ENCODE measurements around the gene WDR45B.
"Not testable (repeated sequence)": the region's sequence is repeated elsewhere in the genome, so short reads cannot be mapped to it uniquely, and the experiment has no call there.

The WDR45B gene

GRCh38 chr17:82588266-82589175 is 59.7 kb downstream of the WDR45B start:
- DNase-seq = no peak
- Histone ChIP-seq H3K27me3 (ENCODE audit: insufficient read depth, low read depth, severe bottlenecking) (no peaks in the 10 kb centered on the region), H3K36me3 (peaks cover 73% of the 10 kb centered on the region), H3K9me3 (ENCODE audit: severe bottlenecking) (no peaks in the 10 kb centered on the region), H3K4me3 (ENCODE audit: low read depth, low read length) (no peak overlapping the region), H3K27ac (no peak overlapping the region)
- no peak for TF ChIP-seq CTCF (IDR thresholded peaks at IDR 0.05; ENCODE audit: low read depth, low read length)

- no peak for TF ChIP-seq CTCF (IDR thresholded peaks at IDR 0.05; ENCODE audit: low read depth, low read length)
- Histone ChIP-seq H3K27ac (no peak overlapping the region), H3K9me3 (ENCODE audit: severe bottlenecking) (no peaks in the 10 kb centered on the region), H3K27me3 (ENCODE audit: insufficient read depth, low read depth, severe bottlenecking) (no peaks in the 10 kb centered on the region), H3K36me3 (peaks cover 81% of the 10 kb centered on the region), H3K4me3 (ENCODE audit: low read depth, low read length) (no peak overlapping the region)
- no peak for DNase-seq
These were observed 60.8 kb downstream of the WDR45B start for GRCh38 chr17:82587234-82588086.

- H3K9me3 ChIP-seq (ENCODE audit: severe bottlenecking) = no peaks in the 10 kb centered on the region
- H3K27me3 ChIP-seq (ENCODE audit: insufficient read depth, low read depth, severe bottlenecking) = no peaks in the 10 kb centered on the region
- TF ChIP-seq CTCF (IDR thresholded peaks at IDR 0.05; ENCODE audit: low read depth, low read length) = no peak
- H3K4me3 ChIP-seq (ENCODE audit: low read depth, low read length) = no peak overlapping the region
- DNase-seq = no peak
- peaks cover 84% of the 10 kb centered on the region for H3K36me3 ChIP-seq
- no peak overlapping the region for H3K27ac ChIP-seq
These were observed 61.5 kb downstream of the WDR45B start for GRCh38 chr17:82586576-82587233.

GRCh38 chr17:82585935-82586575 is 62.2 kb downstream of the WDR45B start:
- H3K27ac ChIP-seq; H3K27me3 ChIP-seq (ENCODE audit: insufficient read depth, low read depth, severe bottlenecking); H3K9me3 ChIP-seq (ENCODE audit: severe bottlenecking); H3K4me3 ChIP-seq (ENCODE audit: low read depth, low read length); DNase-seq: not testable (repeated sequence)
- H3K36me3 ChIP-seq = peaks cover 81% of the 10 kb centered on the region

- H3K27ac ChIP-seq = no peak overlapping the region
- H3K9me3 ChIP-seq (ENCODE audit: severe bottlenecking) = no peaks in the 10 kb centered on the region
- no peaks in the 10 kb centered on the region for H3K27me3 ChIP-seq (ENCODE audit: insufficient read depth, low read depth, severe bottlenecking)
- no peak for TF ChIP-seq CTCF (IDR thresholded peaks at IDR 0.05; ENCODE audit: low read depth, low read length)
- no peak overlapping the region for H3K4me3 ChIP-seq (ENCODE audit: low read depth, low read length)
- DNase-seq = no peak
- H3K36me3 ChIP-seq = peaks cover 73% of the 10 kb centered on the region
These were observed 64.5 kb downstream of the WDR45B start for GRCh38 chr17:82583720-82584234.
